GM23338 (cell line): ENCODE data around the gene TXNL4B. TPM values are rescaled to one million over a fixed set of nuclear protein-coding genes. Genes with fewer than 3 reads are reported as not detected.

Experiments
- ATAC-seq: fragments of 200-7000 bp; cut with Tn5 transposase; 3 replicates; pipeline ENCODE4 v1.9.1; 2020
- DNase-seq: peaks from one replicate; pipeline ENCODE4 v3.0.0-alpha.2; 2015; ENCODE audit warnings: low spot score
- H2AFZ ChIP-seq: fragments of 200-600 bp; sonication (generic); 2 replicates; pipeline ENCODE4 v1.8.0; 2016; ENCODE audit warnings: antibody characterized with exemption, mild to moderate bottlenecking, moderate library complexity
- H3F3A ChIP-seq: fragments of 200-600 bp; sonication (generic); replicated peaks from 2 replicates; pipeline ENCODE4 v1.8.0; 2017; ENCODE audit warnings: antibody characterized with exemption, mixed run types, low read depth
- H3K27ac ChIP-seq: fragments of 200-600 bp; sonication (generic); 2 replicates; pipeline ENCODE4 v1.6.1; 2016; ENCODE audit warnings: low read depth
- H3K27me3 ChIP-seq: fragments of 200-600 bp; sonication (generic); 2 replicates; pipeline ENCODE4 v1.8.0; 2016; ENCODE audit warnings: mild to moderate bottlenecking, mixed run types, moderate library complexity; ENCODE audit not compliant: insufficient read depth
- H3K36me3 ChIP-seq: fragments of 200-600 bp; sonication (generic); 2 replicates; pipeline ENCODE4 v1.8.0; 2016; ENCODE audit warnings: mild to moderate bottlenecking; ENCODE audit not compliant: insufficient read depth
- H3K4me1 ChIP-seq: fragments of 200-600 bp; sonication (generic); 2 replicates; pipeline ENCODE4 v1.8.0; 2016; ENCODE audit warnings: mild to moderate bottlenecking, moderate library complexity; ENCODE audit not compliant: insufficient read depth
- H3K4me2 ChIP-seq: fragments of 200-600 bp; sonication (generic); 2 replicates; pipeline ENCODE4 v1.7.1; 2017; ENCODE audit warnings: mixed run types
- H3K4me3 ChIP-seq: fragments of 200-600 bp; sonication (generic); 2 replicates; pipeline ENCODE4 v1.6.1; 2016; ENCODE audit warnings: mixed run types
- H3K79me2 ChIP-seq: fragments of 200-600 bp; sonication (generic); replicated peaks from 2 replicates; pipeline ENCODE4 v1.8.0; 2017; ENCODE audit warnings: mild to moderate bottlenecking; ENCODE audit not compliant: insufficient read depth
- H3K9me2 ChIP-seq: fragments of 200-600 bp; sonication (generic); 2 replicates; pipeline ENCODE4 v1.8.0; 2017; ENCODE audit not compliant: insufficient read depth
- H4K20me1 ChIP-seq: fragments of 200-600 bp; sonication (generic); replicated peaks from 2 replicates; pipeline ENCODE4 v1.8.0; 2017; ENCODE audit warnings: mild to moderate bottlenecking; ENCODE audit not compliant: insufficient read depth
- H3K27ac Mint-ChIP-seq: 2 replicates; pipeline ENCODE4 v1.8.0; 2020; ENCODE audit warnings: inconsistent platforms, mild to moderate bottlenecking, moderate library complexity, mixed read lengths
- H3K27me3 Mint-ChIP-seq: 3 replicates; pipeline ENCODE4 v1.8.0; 2022; ENCODE audit warnings: low read depth, mild to moderate bottlenecking, moderate library complexity, mixed read lengths, inconsistent platforms; ENCODE audit not compliant: insufficient read depth, poor library complexity
- H3K36me3 Mint-ChIP-seq: 3 replicates; pipeline ENCODE4 v1.8.0; 2021; ENCODE audit warnings: low read depth, mild to moderate bottlenecking, inconsistent platforms, moderate library complexity, mixed read lengths
- H3K4me1 Mint-ChIP-seq: 3 replicates; pipeline ENCODE4 v1.8.0; 2020; ENCODE audit warnings: mild to moderate bottlenecking, inconsistent platforms, mixed read lengths
- H3K4me3 Mint-ChIP-seq: 3 replicates; pipeline ENCODE4 v1.8.0; 2021; ENCODE audit warnings: moderate library complexity, mild to moderate bottlenecking, inconsistent platforms, mixed read lengths
- H3K9me3 Mint-ChIP-seq: 3 replicates; pipeline ENCODE4 v1.8.0; 2020; ENCODE audit warnings: moderate library complexity, mild to moderate bottlenecking, inconsistent platforms, mixed read lengths
- CREB1 ChIP-seq: fragments of 250-450 bp; sonication (Bioruptor Pico); IDR thresholded peaks from 2 replicates; pipeline ENCODE4 v1.5.0; 2020; ENCODE audit warnings: low read depth, mild to moderate bottlenecking, moderate library complexity
- EZH2 ChIP-seq: fragments of 200-600 bp; sonication (generic); IDR thresholded peaks from one replicate; pipeline ENCODE4 v1.8.0; 2017; ENCODE audit warnings: antibody characterized with exemption, mild to moderate bottlenecking, low read depth; ENCODE audit not compliant: unreplicated experiment
- JUNB ChIP-seq: IDR thresholded peaks from one replicate; pipeline ENCODE4 v1.6.1; 2016; ENCODE audit warnings: antibody characterized with exemption; ENCODE audit not compliant: unreplicated experiment
- NANOG ChIP-seq: IDR thresholded peaks from 2 replicates; pipeline ENCODE4 v1.6.1; 2016; ENCODE audit warnings: antibody characterized with exemption, borderline replicate concordance
- STAT1 ChIP-seq: IDR thresholded peaks from one replicate; pipeline ENCODE4 v1.6.1; 2016; ENCODE audit warnings: antibody characterized with exemption; ENCODE audit not compliant: unreplicated experiment
- ZNF331 ChIP-seq: fragments of 250-450 bp; sonication (Bioruptor Pico); IDR thresholded peaks from 2 replicates; pipeline ENCODE4 v1.5.0; 2020; ENCODE audit warnings: low read depth, mild to moderate bottlenecking, moderate library complexity
- polyA plus RNA-seq: library from polyadenylated mRNA; unstranded; fragments of >200 nt; fragmentation: Nextera tagmentation; extraction: Ambion mirVana; gene quantifications from 2 replicates; pipeline ENCODE4 v1.2.1, GENCODE V29; 2016
- total RNA-seq: library from RNA; depleted of rRNA; stranded (reverse); fragments of >200 nt; shearing (Covaris generic); gene quantifications from 2 replicates; pipeline ENCODE4 v1.2.3, GENCODE V29; 2014
- TF ChIP-seq, protein P1 (sequence below): fragments of 250-450 bp; sonication (Bioruptor Pico); IDR thresholded peaks from 2 replicates; pipeline ENCODE4 v1.5.0; 2020; ENCODE audit warnings: mild to moderate bottlenecking, moderate library complexity
- TF ChIP-seq, protein P2 (sequence below), 2 experiments: fragments of 200-600 bp in 1 of 2; sonication (generic) in 1 of 2; conservative IDR thresholded peaks; 2 replicates each; pipeline versions ENCODE4 v1.5.1 to v1.6.1; 2016 to 2017; ENCODE audit warnings: antibody characterized with exemption in 2 of 2, low read depth in 2 of 2, mild to moderate bottlenecking in 2 of 2, moderate library complexity in 1 of 2

The TXNL4B gene
- total and polyA plus RNA-seq, 2 experiments from 2014 or later, result 3.7 to 8.9 TPM

DNA sequence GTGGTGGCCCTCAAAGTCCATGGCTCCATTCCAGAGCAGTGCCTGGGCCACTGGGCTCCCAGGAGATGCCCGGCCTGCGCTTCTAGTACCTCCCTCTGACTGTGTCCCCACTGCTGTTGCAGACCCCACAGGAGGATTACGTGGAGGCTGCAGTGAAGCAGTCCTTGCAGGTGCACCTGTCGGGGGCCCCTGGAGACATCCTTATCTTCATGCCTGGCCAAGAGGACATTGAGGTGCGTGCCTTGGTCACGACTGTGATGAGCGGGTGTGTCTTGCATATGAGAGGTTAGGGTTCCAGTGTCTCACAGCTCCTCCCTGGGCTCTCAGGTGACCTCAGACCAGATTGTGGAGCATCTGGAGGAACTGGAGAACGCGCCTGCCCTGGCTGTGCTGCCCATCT is 11.5 kb upstream of the TXNL4B start (continued):
- TF ChIP-seq, protein P1, sequence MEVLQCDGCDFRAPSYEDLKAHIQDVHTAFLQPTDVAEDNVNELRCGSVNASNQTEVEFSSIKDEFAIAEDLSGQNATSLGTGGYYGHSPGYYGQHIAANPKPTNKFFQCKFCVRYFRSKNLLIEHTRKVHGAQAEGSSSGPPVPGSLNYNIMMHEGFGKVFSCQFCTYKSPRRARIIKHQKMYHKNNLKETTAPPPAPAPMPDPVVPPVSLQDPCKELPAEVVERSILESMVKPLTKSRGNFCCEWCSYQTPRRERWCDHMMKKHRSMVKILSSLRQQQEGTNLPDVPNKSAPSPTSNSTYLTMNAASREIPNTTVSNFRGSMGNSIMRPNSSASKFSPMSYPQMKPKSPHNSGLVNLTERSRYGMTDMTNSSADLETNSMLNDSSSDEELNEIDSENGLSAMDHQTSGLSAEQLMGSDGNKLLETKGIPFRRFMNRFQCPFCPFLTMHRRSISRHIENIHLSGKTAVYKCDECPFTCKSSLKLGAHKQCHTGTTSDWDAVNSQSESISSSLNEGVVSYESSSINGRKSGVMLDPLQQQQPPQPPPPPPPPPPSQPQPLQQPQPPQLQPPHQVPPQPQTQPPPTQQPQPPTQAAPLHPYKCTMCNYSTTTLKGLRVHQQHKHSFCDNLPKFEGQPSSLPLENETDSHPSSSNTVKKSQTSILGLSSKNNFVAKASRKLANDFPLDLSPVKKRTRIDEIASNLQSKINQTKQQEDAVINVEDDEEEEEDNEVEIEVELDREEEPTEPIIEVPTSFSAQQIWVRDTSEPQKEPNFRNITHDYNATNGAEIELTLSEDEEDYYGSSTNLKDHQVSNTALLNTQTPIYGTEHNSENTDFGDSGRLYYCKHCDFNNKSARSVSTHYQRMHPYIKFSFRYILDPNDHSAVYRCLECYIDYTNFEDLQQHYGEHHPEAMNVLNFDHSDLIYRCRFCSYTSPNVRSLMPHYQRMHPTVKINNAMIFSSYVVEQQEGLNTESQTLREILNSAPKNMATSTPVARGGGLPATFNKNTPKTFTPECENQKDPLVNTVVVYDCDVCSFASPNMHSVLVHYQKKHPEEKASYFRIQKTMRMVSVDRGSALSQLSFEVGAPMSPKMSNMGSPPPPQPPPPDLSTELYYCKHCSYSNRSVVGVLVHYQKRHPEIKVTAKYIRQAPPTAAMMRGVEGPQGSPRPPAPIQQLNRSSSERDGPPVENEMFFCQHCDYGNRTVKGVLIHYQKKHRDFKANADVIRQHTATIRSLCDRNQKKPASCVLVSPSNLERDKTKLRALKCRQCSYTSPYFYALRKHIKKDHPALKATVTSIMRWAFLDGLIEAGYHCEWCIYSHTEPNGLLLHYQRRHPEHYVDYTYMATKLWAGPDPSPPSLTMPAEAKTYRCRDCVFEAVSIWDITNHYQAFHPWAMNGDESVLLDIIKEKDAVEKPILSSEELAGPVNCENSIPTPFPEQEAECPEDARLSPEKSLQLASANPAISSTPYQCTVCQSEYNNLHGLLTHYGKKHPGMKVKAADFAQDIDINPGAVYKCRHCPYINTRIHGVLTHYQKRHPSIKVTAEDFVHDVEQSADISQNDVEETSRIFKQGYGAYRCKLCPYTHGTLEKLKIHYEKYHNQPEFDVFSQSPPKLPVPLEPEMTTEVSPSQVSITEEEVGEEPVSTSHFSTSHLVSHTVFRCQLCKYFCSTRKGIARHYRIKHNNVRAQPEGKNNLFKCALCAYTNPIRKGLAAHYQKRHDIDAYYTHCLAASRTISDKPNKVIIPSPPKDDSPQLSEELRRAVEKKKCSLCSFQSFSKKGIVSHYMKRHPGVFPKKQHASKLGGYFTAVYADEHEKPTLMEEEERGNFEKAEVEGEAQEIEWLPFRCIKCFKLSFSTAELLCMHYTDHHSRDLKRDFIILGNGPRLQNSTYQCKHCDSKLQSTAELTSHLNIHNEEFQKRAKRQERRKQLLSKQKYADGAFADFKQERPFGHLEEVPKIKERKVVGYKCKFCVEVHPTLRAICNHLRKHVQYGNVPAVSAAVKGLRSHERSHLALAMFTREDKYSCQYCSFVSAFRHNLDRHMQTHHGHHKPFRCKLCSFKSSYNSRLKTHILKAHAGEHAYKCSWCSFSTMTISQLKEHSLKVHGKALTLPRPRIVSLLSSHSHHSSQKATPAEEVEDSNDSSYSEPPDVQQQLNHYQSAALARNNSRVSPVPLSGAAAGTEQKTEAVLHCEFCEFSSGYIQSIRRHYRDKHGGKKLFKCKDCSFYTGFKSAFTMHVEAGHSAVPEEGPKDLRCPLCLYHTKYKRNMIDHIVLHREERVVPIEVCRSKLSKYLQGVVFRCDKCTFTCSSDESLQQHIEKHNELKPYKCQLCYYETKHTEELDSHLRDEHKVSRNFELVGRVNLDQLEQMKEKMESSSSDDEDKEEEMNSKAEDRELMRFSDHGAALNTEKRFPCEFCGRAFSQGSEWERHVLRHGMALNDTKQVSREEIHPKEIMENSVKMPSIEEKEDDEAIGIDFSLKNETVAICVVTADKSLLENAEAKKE (CRISPR knock-in tag), result no peak
- TF ChIP-seq NANOG, result no peak
- no peak for TF ChIP-seq STAT1
- TF ChIP-seq, protein P2, sequence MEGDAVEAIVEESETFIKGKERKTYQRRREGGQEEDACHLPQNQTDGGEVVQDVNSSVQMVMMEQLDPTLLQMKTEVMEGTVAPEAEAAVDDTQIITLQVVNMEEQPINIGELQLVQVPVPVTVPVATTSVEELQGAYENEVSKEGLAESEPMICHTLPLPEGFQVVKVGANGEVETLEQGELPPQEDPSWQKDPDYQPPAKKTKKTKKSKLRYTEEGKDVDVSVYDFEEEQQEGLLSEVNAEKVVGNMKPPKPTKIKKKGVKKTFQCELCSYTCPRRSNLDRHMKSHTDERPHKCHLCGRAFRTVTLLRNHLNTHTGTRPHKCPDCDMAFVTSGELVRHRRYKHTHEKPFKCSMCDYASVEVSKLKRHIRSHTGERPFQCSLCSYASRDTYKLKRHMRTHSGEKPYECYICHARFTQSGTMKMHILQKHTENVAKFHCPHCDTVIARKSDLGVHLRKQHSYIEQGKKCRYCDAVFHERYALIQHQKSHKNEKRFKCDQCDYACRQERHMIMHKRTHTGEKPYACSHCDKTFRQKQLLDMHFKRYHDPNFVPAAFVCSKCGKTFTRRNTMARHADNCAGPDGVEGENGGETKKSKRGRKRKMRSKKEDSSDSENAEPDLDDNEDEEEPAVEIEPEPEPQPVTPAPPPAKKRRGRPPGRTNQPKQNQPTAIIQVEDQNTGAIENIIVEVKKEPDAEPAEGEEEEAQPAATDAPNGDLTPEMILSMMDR (conservative IDR thresholded peaks at IDR 0.05; ENCODE audit: low read depth in 2 of 2), result no peak
- no peak for TF ChIP-seq JUNB
- no peak for TF ChIP-seq ZNF331
- TF ChIP-seq EZH2, result no peak

DNA sequence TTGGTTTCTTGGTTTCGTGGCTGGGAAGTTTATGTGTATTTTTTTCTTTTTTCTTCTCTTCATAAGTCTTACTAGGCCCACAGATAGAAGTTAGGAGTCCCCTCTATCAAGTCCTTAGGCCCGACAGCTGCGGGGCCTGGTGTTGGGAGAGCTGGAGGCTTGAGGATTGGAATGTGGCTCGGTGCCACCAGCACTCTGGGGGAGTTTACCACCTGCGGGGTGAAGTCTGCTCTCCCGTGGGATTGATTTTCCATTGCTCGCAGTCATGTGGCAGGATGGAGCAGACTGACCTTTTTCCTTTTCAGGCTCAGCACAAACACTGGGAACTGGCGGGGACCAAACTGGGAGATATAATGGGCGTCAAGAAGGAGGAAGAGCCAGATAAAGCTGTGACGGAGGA is 7.8 kb upstream of the TXNL4B start:
- peaks cover 92% of the 10 kb centered on the region for H3K36me3 Mint-ChIP-seq

More for the DNA sequence above, 7.8 kb upstream of the TXNL4B start:
- Histone ChIP-seq H3K4me2 (no peak overlapping the region), H3K79me2 (no peaks in the 10 kb centered on the region; the same call in 1 of the 2 replicates), H2AFZ (no peak overlapping the region), H3K4me3 (no peak overlapping the region), H3K36me3 (peaks cover 11% of the 10 kb centered on the region), H3F3A (no peaks in the 10 kb centered on the region), H3K9me2 (no peaks in the 10 kb centered on the region), H3K4me1 (no peaks in the 10 kb centered on the region), H4K20me1 (no peaks in the 10 kb centered on the region; the same call in 1 of the 2 replicates), H3K27ac (no peak overlapping the region), H3K27me3 (no peaks in the 10 kb centered on the region)
- no peak for DNase-seq
- Mint-ChIP-seq H3K4me1 (no peaks in the 10 kb centered on the region), H3K27me3 (peaks cover 4% of the 10 kb centered on the region), H3K27ac (no peak overlapping the region), H3K4me3 (no peak overlapping the region), H3K9me3 (no peaks in the 10 kb centered on the region)
- TF ChIP-seq EZH2 (no peak), CREB1 (no peak), ZNF331 (no peak), STAT1 (no peak), NANOG (no peak)
- no peak for ATAC-seq
